HG03520 (cell line): Measurements from ENCODE around the gene CIAO2B.

Experiments used
- ATAC-seq: cut with Tn5 transposase; IDR thresholded peaks from one replicate; pipeline ENCODE4 v1.9.1; 2021; ENCODE audit warnings: mild to moderate bottlenecking, moderate library complexity; ENCODE audit not compliant: unreplicated experiment

CIAO2B gene

GRCh38 chr16:66939366-66939765 is 5.2 kb upstream of the CIAO2B start:
- ATAC-seq = no peak

- ATAC-seq = no peak
Observed at GRCh38 chr16:66937725-66938337, 3.6 kb upstream of the CIAO2B start.

DNA sequence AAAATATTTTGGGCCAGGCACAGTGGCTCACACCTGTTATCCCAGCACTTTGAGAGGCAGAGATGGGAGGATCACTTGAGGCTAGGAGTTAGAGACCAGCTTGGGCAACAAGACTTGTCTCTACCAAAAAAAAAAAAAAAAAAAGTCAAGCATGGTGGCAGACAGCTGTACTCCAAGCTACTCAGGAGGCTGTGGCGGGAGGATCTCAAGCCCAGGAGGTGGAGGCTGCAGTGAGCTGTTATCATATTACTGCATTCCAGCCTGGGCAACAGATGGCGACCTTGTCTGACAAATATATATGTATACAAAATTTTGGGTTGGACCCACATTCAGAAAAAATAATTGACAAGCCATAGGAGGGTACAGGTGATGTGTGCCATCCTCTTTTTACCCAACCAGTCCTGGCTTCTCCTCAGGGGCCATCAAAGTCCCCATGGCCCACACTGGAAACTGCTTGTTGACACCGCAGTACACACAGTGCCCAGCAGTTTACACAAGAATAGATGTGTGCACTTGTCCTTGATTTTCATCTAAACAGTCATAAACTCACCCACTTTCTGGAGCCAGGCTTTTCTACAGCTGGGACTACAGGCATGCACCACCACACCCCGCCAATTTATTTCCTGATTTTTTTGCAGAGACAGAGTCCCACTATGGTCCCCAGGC is 2.8 kb upstream of the CIAO2B start:
- ATAC-seq = no peak

DNA sequence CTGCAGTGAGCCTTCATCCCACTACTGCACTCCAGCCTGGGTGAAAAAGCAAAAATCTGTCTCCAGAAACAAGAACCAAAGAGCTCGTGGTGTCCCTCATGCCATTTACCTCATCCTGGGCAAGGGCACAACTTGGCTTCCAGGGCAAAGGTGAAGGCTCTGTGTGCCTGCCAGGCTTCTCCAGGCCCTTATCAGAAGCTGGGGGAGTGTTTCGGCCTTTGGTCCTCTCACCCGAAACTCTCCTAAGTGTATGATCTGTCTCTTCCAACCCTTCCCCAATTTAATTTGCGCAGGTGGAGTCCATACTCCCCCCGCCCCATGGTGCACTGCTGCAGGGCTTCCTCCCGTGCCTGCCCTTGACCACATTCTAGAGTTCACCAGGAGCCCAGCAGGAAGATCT is 2.3 kb upstream of the CIAO2B start:
- ATAC-seq = no peak

- ATAC-seq = no peak
Observed at GRCh38 chr16:66935314-66936011, 1.3 kb upstream of the CIAO2B start, which contains the start of gene CES2. CES2 (plus strand) TSS chr16:66935516; CDS start chr16:66935636, 120 bp downstream.

GRCh38 chr16:66934839-66935313 is 674 bp upstream of the CIAO2B start:
- peak; percentile 5 for ATAC-seq

DNA sequence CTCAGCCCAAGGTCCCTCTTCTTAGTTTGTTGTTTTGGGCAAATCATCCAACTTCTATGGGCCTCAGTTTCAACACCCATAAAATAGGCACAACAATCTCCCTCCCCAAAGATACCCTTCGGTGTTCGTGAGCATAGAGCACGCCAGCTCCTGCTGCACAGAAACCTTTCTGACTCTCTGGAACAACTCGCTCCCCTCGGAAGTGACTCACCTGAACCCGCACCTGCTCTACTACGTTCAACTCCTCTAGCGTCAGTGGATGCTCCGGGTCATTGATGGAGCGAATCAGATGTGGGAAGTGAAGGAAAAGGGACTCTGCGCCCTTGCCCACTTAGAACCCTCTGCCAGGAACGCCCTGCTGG is 445 bp downstream of the CIAO2B start:
- no peak for ATAC-seq

DNA sequence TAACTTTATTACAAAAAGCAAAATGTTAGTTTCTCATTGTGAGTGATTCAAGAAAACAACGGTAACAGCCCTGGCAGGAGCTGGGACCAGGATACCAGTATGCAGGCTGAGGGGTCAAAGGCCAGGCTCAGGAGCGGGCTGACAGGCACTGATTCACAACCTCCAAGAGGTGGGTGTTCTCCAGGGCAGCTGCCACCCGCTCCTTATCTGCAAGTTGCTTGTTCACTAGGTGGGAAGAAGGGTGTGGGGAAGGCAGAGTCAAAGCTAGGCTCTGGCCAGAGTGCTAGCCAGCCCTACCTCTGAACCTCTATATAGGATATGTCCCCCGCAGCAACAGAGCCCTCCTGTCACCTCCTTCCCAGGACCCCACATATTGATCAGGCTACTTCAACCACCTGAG is 2.1 kb downstream of the CIAO2B start:
- no peak for ATAC-seq

GRCh38 chr16:66931665-66932064 is 2.5 kb downstream of the CIAO2B start:
- no peak for ATAC-seq

GRCh38 chr16:66930189-66930588 is 4.0 kb downstream of the CIAO2B start:
- no peak for ATAC-seq

- ATAC-seq = no peak
Observed at GRCh38 chr16:66928702-66929388, 5.4 kb downstream of the CIAO2B start.

GRCh38 chr16:66927918-66928649 is 6.1 kb downstream of the CIAO2B start:
- no peak for ATAC-seq

GRCh38 chr16:66926961-66927436 is 7.2 kb downstream of the CIAO2B start:
- ATAC-seq = no peak

GRCh38 chr16:66926171-66926947 is 7.8 kb downstream of the CIAO2B start:
- no peak for ATAC-seq

- no peak for ATAC-seq
Observed at GRCh38 chr16:66925322-66925840, 8.8 kb downstream of the CIAO2B start, which contains the start of gene RRAD. RRAD (minus strand) TSS chr16:66925535; CDS start chr16:66925179, 356 bp downstream.

- ATAC-seq = no peak
Observed at GRCh38 chr16:66924527-66925321, 9.5 kb downstream of the CIAO2B start.

- no peak for ATAC-seq
Observed at GRCh38 chr16:66923866-66924265, 10.3 kb downstream of the CIAO2B start.

DNA sequence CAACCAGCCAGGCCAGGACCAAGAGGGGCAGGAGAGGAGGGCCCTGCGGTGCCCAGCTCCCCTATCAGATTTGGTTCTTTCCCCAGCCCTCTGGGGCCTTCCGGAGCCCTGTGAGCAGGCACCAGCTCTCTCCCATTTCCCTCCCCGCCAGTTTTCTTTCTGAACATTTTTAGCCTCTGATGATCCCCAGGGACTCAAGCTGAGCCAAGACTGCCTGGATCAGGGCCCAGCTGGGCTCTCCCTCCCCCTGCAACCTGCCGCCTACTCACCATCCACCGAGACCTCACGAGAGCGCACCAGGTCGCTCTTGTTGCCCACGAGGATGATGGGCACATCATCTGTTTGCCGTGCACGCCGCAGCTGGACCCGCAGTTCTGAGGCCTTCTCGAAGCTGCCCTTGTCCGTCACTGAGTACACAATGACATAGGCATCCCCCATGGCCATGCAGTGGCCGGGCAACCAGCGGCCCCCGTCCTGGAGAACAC is 10.9 kb downstream of the CIAO2B start:
- no peak for ATAC-seq
